Mucosa of stomach (tissue), 1 donor: ENCODE results near the gene TMEM121B.

Experiments used
- H3K27me3 ChIP-seq: one replicate; pipeline ENCODE4 v1.7.0; 2013; ENCODE audit warnings: mild to moderate bottlenecking, low read length; ENCODE audit not compliant: control insufficient read depth, insufficient read depth
- H3K36me3 ChIP-seq: one replicate; pipeline ENCODE4 v1.7.0; 2013; ENCODE audit warnings: low read length; ENCODE audit not compliant: control insufficient read depth, insufficient read depth
- H3K4me1 ChIP-seq: one replicate; pipeline ENCODE4 v1.7.0; 2013; ENCODE audit warnings: mild to moderate bottlenecking, low read length; ENCODE audit not compliant: control insufficient read depth, insufficient read depth
- H3K4me3 ChIP-seq: one replicate; pipeline ENCODE4 v1.7.0; 2013; ENCODE audit warnings: low read length
- H3K9ac ChIP-seq: one replicate; pipeline ENCODE4 v1.7.0; 2013; ENCODE audit warnings: mild to moderate bottlenecking, low read length, moderate library complexity
- H3K9me3 ChIP-seq: one replicate; pipeline ENCODE4 v1.7.0; 2013; ENCODE audit warnings: mild to moderate bottlenecking, low read length, moderate library complexity; ENCODE audit not compliant: control insufficient read depth
- donor health status: Pancreatic carcinoma.

Gene TMEM121B

DNA sequence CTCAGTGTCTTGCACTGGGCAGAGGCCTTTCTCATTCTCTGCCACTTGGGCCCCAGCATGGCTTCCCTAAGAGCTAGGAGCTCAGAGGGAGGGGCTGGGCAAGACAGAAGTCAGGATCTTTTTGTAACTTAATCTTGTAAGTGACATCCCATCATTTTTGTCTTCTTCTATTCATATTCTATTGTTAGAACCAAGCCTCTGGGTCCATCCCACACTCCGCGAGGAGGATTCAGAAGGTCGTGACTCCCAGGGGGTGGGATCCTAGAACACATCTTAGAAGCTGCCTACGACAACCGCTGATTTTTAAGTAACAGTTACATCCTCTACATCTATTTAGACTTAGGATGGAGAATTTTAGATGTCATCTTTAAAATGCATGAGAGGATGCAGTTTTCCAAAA, 37.9 kb downstream of the TMEM121B start:
- no peak overlapping the region for H3K9ac ChIP-seq
- peaks cover 10% of the 10 kb centered on the region for H3K4me1 ChIP-seq
- H3K27me3 ChIP-seq, result no peaks in the 10 kb centered on the region
- no peaks in the 10 kb centered on the region for H3K9me3 ChIP-seq
- no peak overlapping the region for H3K4me3 ChIP-seq
- no peaks in the 10 kb centered on the region for H3K36me3 ChIP-seq

DNA sequence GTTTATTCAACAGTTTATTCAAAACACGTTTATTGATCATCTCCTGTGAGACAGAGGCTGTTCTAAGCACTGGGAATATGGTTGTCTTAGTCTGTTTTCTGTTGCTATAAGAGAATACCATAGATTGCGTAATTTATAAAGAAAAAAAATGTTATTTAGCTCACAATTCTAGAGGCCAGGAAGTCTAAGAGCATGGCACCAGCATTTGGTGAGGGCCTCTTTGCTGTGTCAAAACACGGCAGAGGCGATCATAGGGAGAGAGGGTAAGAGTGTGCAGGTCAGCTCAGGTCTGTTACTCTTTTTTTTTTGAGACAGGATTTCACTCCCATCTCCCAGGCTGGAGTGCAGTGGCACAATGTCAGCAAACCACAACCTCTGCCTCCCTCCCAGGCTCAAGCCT, 41.6 kb downstream of the TMEM121B start:
- H3K4me1 ChIP-seq, result no peaks in the 10 kb centered on the region
- H3K4me3 ChIP-seq, result no peak overlapping the region
- no peaks in the 10 kb centered on the region for H3K27me3 ChIP-seq
- no peaks in the 10 kb centered on the region for H3K9me3 ChIP-seq
- no peak overlapping the region for H3K9ac ChIP-seq
- no peaks in the 10 kb centered on the region for H3K36me3 ChIP-seq

DNA sequence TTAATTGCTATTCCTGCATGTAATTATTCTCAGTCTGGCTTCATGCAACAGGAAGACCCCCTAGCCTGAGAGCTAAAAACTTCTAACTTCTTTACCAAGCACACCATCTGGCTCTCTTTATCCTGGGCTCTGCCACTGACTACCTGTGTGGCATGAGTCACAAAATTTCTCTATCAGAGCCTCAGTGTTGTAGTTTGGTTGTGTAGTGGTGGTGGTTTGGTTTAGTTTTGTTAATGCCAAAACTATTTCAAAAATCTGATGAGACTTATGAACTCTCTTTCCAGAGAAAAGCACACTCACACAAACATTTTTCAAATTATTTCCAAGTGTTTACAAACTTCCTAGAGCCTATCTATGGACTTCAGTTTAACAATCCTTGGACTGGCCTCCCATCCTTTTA, 43.9 kb downstream of the TMEM121B start:
- Histone ChIP-seq H3K36me3 (no peaks in the 10 kb centered on the region), H3K27me3 (no peaks in the 10 kb centered on the region), H3K4me3 (no peak overlapping the region), H3K4me1 (no peaks in the 10 kb centered on the region), H3K9me3 (no peaks in the 10 kb centered on the region), H3K9ac (no peak overlapping the region)

DNA sequence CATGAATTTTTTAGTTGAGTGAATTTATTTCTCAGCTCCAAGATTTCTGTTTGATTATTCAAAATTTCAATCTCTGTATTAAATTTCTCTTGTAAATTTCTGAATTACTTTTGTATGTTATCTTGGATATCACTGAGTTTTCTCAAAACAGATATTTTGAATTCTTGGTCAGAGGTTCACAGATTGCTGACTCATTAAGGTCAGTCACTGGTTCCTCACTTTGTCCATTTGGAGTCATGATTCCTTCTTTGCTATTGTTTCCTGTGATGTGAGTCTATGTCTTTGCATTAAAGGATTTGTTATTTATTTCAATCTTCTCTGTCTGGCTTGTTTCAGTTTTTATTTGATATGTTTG, 46.5 kb downstream of the TMEM121B start:
- no peaks in the 10 kb centered on the region for H3K36me3 ChIP-seq
- H3K27me3 ChIP-seq, result no peaks in the 10 kb centered on the region
- H3K4me1 ChIP-seq, result no peaks in the 10 kb centered on the region
- H3K9me3 ChIP-seq, result no peaks in the 10 kb centered on the region
- H3K9ac ChIP-seq, result no peak overlapping the region
- no peak overlapping the region for H3K4me3 ChIP-seq

DNA sequence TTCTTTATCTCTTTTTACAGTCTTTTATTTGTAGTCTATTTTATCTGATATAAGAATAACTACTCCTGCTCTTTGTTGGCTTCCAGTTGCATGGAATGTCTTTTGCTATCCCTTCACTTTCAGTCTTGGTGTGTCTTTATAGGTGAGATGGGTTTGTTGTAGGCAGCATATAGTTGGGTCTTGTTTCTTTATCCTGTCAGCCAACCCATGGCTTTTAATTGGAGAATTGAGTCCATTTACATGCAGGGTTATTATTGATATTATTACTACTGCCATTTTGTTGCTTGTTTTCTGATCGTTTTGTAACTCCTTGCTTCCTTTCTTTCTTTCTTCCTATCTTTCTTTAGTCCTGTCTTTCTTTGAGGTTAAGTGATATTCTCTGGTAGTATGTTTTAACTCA, 48.3 kb downstream of the TMEM121B start:
- no peaks in the 10 kb centered on the region for H3K27me3 ChIP-seq
- peaks cover 7% of the 10 kb centered on the region for H3K4me1 ChIP-seq
- no peaks in the 10 kb centered on the region for H3K9me3 ChIP-seq
- no peak overlapping the region for H3K4me3 ChIP-seq
- H3K36me3 ChIP-seq, result no peaks in the 10 kb centered on the region
- H3K9ac ChIP-seq, result no peak overlapping the region
